ENCODE data around the gene TYRO3. TPM values are rescaled to one million over a fixed set of nuclear protein-coding genes. Genes with fewer than 3 reads are reported as not detected.

TYRO3 gene
- total RNA-seq, 2 donors from 2014 or later, result 3.2 to 6.0 TPM

DNA sequence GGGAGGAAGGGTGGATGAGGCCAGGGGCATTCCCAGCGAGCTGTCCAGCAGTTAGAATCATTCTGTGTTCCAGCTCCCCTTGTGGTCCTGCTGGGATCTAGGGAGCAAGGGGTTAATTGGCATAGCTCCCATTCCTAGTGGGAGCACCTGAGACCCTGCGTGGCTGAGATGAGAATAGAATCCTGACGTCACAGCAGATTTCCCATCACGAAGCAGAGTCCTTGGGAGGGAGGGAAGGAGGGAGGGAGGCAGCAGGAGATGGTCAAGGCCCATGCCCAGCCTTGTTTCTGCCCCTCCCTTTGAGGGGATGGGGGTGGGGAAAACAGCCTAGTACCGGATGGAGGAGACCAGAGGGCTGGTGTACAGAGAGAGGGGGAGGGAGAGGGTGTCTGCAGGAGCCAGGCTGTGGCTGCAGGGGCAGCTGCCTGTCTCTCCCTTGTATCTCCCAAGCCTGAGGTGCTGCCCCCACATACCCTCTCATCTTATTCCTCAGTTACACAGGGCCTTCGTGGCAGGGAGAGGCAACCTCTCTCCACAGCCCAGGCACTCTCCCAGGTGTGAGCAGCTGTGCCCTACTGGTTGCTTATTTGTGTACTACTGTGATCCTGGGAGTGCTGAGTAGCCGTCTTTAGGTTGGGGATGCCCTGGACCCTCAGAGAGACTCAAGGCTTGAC is 5.4 kb downstream of the TYRO3 start:
- H3K9ac ChIP-seq (ENCODE audit: low read depth in 2 of 2, low read length in 2 of 2), result no peak overlapping the region
- H3K4me1 ChIP-seq, result no peaks in the 10 kb centered on the region
- H3K27ac ChIP-seq, result no peak overlapping the region
- intact Hi-C loops (cut with DNase I), result no loop called here
- H3K36me3 ChIP-seq, result no peaks in the 10 kb centered on the region
- no peak overlapping the region for H3K4me3 ChIP-seq
- no peaks in the 10 kb centered on the region for H3K27me3 ChIP-seq
- no peak for DNase-seq
- TF ChIP-seq, protein P1, sequence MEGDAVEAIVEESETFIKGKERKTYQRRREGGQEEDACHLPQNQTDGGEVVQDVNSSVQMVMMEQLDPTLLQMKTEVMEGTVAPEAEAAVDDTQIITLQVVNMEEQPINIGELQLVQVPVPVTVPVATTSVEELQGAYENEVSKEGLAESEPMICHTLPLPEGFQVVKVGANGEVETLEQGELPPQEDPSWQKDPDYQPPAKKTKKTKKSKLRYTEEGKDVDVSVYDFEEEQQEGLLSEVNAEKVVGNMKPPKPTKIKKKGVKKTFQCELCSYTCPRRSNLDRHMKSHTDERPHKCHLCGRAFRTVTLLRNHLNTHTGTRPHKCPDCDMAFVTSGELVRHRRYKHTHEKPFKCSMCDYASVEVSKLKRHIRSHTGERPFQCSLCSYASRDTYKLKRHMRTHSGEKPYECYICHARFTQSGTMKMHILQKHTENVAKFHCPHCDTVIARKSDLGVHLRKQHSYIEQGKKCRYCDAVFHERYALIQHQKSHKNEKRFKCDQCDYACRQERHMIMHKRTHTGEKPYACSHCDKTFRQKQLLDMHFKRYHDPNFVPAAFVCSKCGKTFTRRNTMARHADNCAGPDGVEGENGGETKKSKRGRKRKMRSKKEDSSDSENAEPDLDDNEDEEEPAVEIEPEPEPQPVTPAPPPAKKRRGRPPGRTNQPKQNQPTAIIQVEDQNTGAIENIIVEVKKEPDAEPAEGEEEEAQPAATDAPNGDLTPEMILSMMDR (IDR thresholded peaks at IDR 0.05), result no peak
- no peaks in the 10 kb centered on the region for H3K9me3 ChIP-seq

DNA sequence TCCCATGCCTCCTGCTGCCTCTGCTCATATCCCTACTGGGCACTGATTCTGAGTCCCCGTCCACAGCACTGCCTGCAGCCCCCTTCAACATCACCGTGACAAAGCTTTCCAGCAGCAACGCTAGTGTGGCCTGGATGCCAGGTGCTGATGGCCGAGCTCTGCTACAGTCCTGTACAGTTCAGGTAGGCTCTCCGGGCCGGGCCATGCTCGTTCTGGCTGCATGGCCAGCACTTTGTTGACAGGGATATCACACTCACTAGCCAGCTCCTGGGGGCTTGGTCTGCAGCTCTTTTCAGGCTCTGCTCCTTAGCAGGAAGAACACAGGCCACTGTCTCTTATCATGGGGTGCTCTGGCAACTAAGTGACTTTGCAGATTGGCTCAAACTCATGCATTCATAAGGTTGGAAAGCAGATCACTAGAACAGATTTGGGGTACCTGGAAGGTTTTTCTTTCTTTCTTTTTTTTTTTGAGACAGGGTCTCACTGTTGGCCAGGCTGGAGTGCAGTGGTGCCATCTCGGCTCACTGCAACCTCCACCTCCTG is 6.0 kb downstream of the TYRO3 start:
- no peaks in the 10 kb centered on the region for H3K36me3 ChIP-seq
- no peak overlapping the region for H3K4me3 ChIP-seq
- no peak overlapping the region for H3K27ac ChIP-seq
- H3K9ac ChIP-seq (ENCODE audit: low read depth in 2 of 2, low read length in 2 of 2), result no peak overlapping the region
- intact Hi-C loops (cut with DNase I), result no loop called here
- DNase-seq, result no peak
- no peaks in the 10 kb centered on the region for H3K4me1 ChIP-seq
- TF ChIP-seq, protein P1 (IDR thresholded peaks at IDR 0.05), result no peak
- no peaks in the 10 kb centered on the region for H3K27me3 ChIP-seq
- no peaks in the 10 kb centered on the region for H3K9me3 ChIP-seq

DNA sequence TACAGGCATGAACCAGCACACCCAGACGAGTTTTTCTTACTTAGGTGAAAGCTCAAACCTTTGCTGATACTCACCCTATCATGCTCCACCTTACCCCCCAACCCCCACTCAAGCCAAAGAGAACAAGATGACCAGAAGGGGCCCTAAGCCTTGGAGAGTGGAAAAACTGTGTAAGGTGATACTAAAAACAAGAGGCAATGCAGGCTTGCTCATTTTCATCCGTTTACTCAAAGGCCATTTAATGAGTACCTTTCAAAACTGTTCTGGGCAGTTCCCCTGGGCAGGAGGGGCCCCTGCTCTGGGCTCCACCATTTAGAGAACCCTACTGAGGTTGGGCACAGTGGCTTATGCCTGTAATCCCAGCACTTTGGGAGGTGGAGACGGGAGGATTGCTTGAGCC is 6.7 kb downstream of the TYRO3 start:
- intact Hi-C loops (cut with DNase I), result no loop called here
- TF ChIP-seq, protein P1 (IDR thresholded peaks at IDR 0.05), result no peak

DNA sequence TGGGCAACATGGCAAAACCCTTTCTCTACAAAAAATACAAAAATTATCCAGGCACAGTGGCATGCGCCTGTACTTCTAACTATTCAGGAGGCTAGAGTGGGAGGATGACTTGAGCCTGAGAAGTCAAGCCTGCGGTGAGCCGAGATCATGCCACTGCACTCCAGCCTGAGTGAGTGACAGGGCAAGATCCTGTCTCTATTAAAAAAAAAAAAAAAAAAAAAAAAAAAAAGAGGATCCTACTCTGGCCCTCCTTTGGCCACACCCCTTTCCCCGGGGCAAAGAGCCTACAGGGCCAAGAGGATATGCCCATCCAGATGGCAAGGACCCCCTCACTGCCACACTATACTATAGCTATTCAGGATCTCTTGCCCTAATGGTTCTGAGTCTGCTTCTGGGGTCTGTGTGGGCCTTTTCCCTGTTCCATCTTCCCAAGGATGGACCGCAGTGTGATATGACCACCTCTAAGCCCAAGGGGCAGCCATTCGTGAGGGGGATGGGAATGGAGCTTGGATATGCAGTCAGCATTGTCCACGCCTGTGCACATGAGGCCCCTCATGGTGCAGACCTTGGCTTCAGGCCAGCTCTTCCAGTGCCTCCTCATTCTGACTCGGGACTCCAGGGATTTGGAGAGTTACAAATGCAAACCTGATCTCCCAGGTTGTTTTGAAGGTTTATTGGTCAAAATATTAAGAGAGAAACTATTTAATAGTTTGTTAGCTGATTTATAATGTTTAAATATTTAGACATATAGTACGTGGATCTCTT is 7.3 kb downstream of the TYRO3 start:
- intact Hi-C loops (cut with DNase I), result no loop called here
- TF ChIP-seq, protein P1 (IDR thresholded peaks at IDR 0.05), result no peak
- H3K27ac ChIP-seq, result no peak overlapping the region
- no peak overlapping the region for H3K4me3 ChIP-seq
- no peaks in the 10 kb centered on the region for H3K9me3 ChIP-seq
- no peaks in the 10 kb centered on the region for H3K27me3 ChIP-seq
- H3K4me1 ChIP-seq, result no peaks in the 10 kb centered on the region
- H3K36me3 ChIP-seq, result no peaks in the 10 kb centered on the region
- no peak overlapping the region for H3K9ac ChIP-seq (ENCODE audit: low read depth in 2 of 2, low read length in 2 of 2)
- DNase-seq, result no peak

More for the DNA sequence above, 6.7 kb downstream of the TYRO3 start:
- no peak for DNase-seq
- H3K9ac ChIP-seq (ENCODE audit: low read depth in 2 of 2, low read length in 2 of 2), result no peak overlapping the region
- H3K9me3 ChIP-seq, result no peaks in the 10 kb centered on the region
- H3K4me1 ChIP-seq, result no peaks in the 10 kb centered on the region
- H3K27me3 ChIP-seq, result no peaks in the 10 kb centered on the region
- no peak overlapping the region for H3K4me3 ChIP-seq
- no peak overlapping the region for H3K27ac ChIP-seq
- no peaks in the 10 kb centered on the region for H3K36me3 ChIP-seq

DNA sequence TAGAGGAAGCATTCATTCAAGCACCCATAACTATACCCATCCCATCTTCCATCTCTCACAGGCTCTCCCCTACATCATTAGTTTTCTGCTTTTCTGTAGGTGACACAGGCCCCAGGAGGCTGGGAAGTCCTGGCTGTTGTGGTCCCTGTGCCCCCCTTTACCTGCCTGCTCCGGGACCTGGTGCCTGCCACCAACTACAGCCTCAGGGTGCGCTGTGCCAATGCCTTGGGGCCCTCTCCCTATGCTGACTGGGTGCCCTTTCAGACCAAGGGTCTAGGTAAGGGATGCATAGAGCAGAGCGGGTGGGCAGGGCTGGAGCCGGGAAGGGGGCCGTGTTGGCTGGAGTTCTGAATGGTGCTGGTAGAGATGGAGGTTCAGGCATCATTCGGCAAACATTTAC is 8.2 kb downstream of the TYRO3 start:
- H3K9me3 ChIP-seq, result no peaks in the 10 kb centered on the region
- no peak overlapping the region for H3K4me3 ChIP-seq
- DNase-seq, result no peak
- H3K4me1 ChIP-seq, result no peaks in the 10 kb centered on the region
- H3K36me3 ChIP-seq, result no peaks in the 10 kb centered on the region
- TF ChIP-seq, protein P1 (IDR thresholded peaks at IDR 0.05), result no peak
- intact Hi-C loops (cut with DNase I), result no loop called here
- H3K27ac ChIP-seq, result no peak overlapping the region
- H3K27me3 ChIP-seq, result no peaks in the 10 kb centered on the region
- H3K9ac ChIP-seq (ENCODE audit: low read depth in 2 of 2, low read length in 2 of 2), result no peak overlapping the region
